Adipose tissue (tissue), 3 donors: ENCODE measurements around the gene TSPAN18. TPM values are rescaled to one million over a fixed set of nuclear protein-coding genes. Genes with fewer than 3 reads are reported as not detected.

Source experiments
- H3K27ac ChIP-seq: one replicate; pipeline ENCODE4 v1.5.1; 2013; ENCODE audit warnings: low read depth, low read length
- WGBS, 3 donors: extraction: QIAGEN DNeasy Blood & Tissue Kit; methylation state at CpG; one replicate each; pipeline ENCODE4 v1.1.7; 2013; 5-methylcytosine and 5-hydroxymethylcytosine counted together
- polyA plus RNA-seq, 3 donors: library from polyadenylated mRNA; stranded (reverse); fragments of 200-250 nt; gene quantifications; one replicate each; pipeline ENCODE4 v1.2.3, GENCODE V29; 2013
- donor health status: healthy with polysubstance abuse.
- donor health status: Bipolar disorder and iron deficiency.
- donor health status: healthy.

TSPAN18 gene
- 10 to 100 TPM in 2 of 3 donors, 1 to 10 TPM in 1; 1.6 to 15.6 (median 14.4) TPM for polyA plus RNA-seq

- H3K27ac ChIP-seq, result no peak within 1 kb of the TSS
- 4 to 9% (median 5%) methylated on average over 20 to 34 of the region's 67 CpGs for WGBS, 3 donors
Measured at GRCh38 chr11:44726283-44727113, at the start of gene TSPAN18. TSPAN18 (plus strand) TSS chr11:44726962; CDS start chr11:44906417, 179,455 bp downstream.

GRCh38 chr11:44680982-44681597, 45.7 kb upstream of the TSPAN18 start:
- H3K27ac ChIP-seq, result no peak overlapping the region
- 71 to 77% (median 76%) methylated on average over 9 of the region's 9 CpGs for WGBS, 3 donors

GRCh38 chr11:44681698-44682097, 45.1 kb upstream of the TSPAN18 start:
- 64 to 90% (median 70%) methylated on average over 2 of the region's 2 CpGs for WGBS, 3 donors
- no peak overlapping the region for H3K27ac ChIP-seq

- 55 to 92% (median 89%) methylated on average over 10 of the region's 10 CpGs for WGBS, 3 donors
- H3K27ac ChIP-seq, result no peak overlapping the region
Measured at GRCh38 chr11:44684859-44685281, 41.9 kb upstream of the TSPAN18 start.

GRCh38 chr11:44687388-44687787, 39.4 kb upstream of the TSPAN18 start:
- 67 to 71% (median 71%) methylated on average over 4 of the region's 4 CpGs for WGBS, 3 donors

GRCh38 chr11:44689265-44689664, 37.5 kb upstream of the TSPAN18 start:
- WGBS, 3 donors, result 49 to 69% (median 50%) methylated on average over 2 of the region's 2 CpGs
- no peak overlapping the region for H3K27ac ChIP-seq

More at GRCh38 chr11:44687388-44687787, 39.4 kb upstream of the TSPAN18 start:
- H3K27ac ChIP-seq, result no peak overlapping the region

- H3K27ac ChIP-seq, result no peak overlapping the region
- 80 to 90% (median 86%) methylated on average over 3 of the region's 3 CpGs for WGBS, 3 donors
Measured at GRCh38 chr11:44690651-44691050, 36.1 kb upstream of the TSPAN18 start.

GRCh38 chr11:44692460-44692859, 34.3 kb upstream of the TSPAN18 start:
- WGBS, 3 donors, result 79 to 93% (median 93%) methylated on average over 10 of the region's 10 CpGs
- H3K27ac ChIP-seq, result no peak overlapping the region

- WGBS, 3 donors, result 67 to 88% (median 79%) methylated on average over 7 of the region's 7 CpGs
- H3K27ac ChIP-seq, result no peak overlapping the region
Measured at GRCh38 chr11:44693654-44694119, 33.1 kb upstream of the TSPAN18 start.

GRCh38 chr11:44694443-44694842, 32.3 kb upstream of the TSPAN18 start:
- WGBS, 3 donors, result 83 to 92% (median 89%) methylated on average over 12 of the region's 12 CpGs
- H3K27ac ChIP-seq, result no peak overlapping the region

GRCh38 chr11:44695169-44695833, 31.5 kb upstream of the TSPAN18 start:
- no peak overlapping the region for H3K27ac ChIP-seq
- 74 to 81% (median 76%) methylated on average over 4 of the region's 4 CpGs for WGBS, 3 donors

GRCh38 chr11:44698252-44698912, 28.4 kb upstream of the TSPAN18 start:
- H3K27ac ChIP-seq, result no peak overlapping the region
- 75 to 85% (median 84%) methylated on average over 13 of the region's 13 CpGs for WGBS, 3 donors

- no peak overlapping the region for H3K27ac ChIP-seq
- WGBS, 3 donors, result 68 to 77% (median 75%) methylated on average over 12 of the region's 12 CpGs
Measured at GRCh38 chr11:44699497-44700408, 27.0 kb upstream of the TSPAN18 start.

GRCh38 chr11:44701276-44701675, 25.5 kb upstream of the TSPAN18 start:
- WGBS, 3 donors, result 11 to 16% (median 15%) methylated on average over 2 of the region's 2 CpGs
- H3K27ac ChIP-seq, result no peak overlapping the region

GRCh38 chr11:44702889-44703288, 23.9 kb upstream of the TSPAN18 start:
- WGBS, 3 donors, result 57 to 78% (median 66%) methylated on average over 4 of the region's 4 CpGs

GRCh38 chr11:44707094-44707493, 19.7 kb upstream of the TSPAN18 start:
- WGBS, 3 donors, result 84 to 92% (median 87%) methylated on average over 2 of the region's 2 CpGs

More at GRCh38 chr11:44702889-44703288, 23.9 kb upstream of the TSPAN18 start:
- H3K27ac ChIP-seq, result no peak overlapping the region

GRCh38 chr11:44708009-44708408, 18.8 kb upstream of the TSPAN18 start:
- 41 to 60% (median 59%) methylated on average over 10 of the region's 10 CpGs for WGBS, 3 donors
- H3K27ac ChIP-seq, result no peak overlapping the region

More at GRCh38 chr11:44707094-44707493, 19.7 kb upstream of the TSPAN18 start:
- no peak overlapping the region for H3K27ac ChIP-seq
